Measurements from ENCODE around the gene PTGDR2.

Gene PTGDR2

GRCh38 chr11:60874421-60875365 is 18.9 kb upstream of the PTGDR2 start:
- no peak for DNase-seq (ENCODE audit: low spot score)

- no peak for DNase-seq (ENCODE audit: low spot score)
Observed at GRCh38 chr11:60873533-60873932, 17.8 kb upstream of the PTGDR2 start.

GRCh38 chr11:60872961-60873524 is 17.3 kb upstream of the PTGDR2 start:
- DNase-seq (ENCODE audit: low spot score): no peak

GRCh38 chr11:60872124-60872960 is 16.6 kb upstream of the PTGDR2 start:
- peak; percentile 49 for DNase-seq (ENCODE audit: low spot score)

GRCh38 chr11:60871378-60872061 is 15.8 kb upstream of the PTGDR2 start:
- DNase-seq (ENCODE audit: low spot score): peak; percentile 65

- DNase-seq (ENCODE audit: low spot score): no peak
Observed at GRCh38 chr11:60870733-60871377, 15.1 kb upstream of the PTGDR2 start.

- DNase-seq (ENCODE audit: low spot score): no peak
Observed at GRCh38 chr11:60870276-60870675, 14.5 kb upstream of the PTGDR2 start.

GRCh38 chr11:60869451-60869825 is 13.7 kb upstream of the PTGDR2 start:
- no peak for DNase-seq (ENCODE audit: low spot score)

- no peak for DNase-seq (ENCODE audit: low spot score)
Observed at GRCh38 chr11:60868682-60869450, 13.1 kb upstream of the PTGDR2 start.

- DNase-seq (ENCODE audit: low spot score): no peak
Observed at GRCh38 chr11:60867871-60868681, 12.3 kb upstream of the PTGDR2 start.

- DNase-seq (ENCODE audit: low spot score): no peak
Observed at GRCh38 chr11:60866911-60867870, 11.4 kb upstream of the PTGDR2 start, which contains the start of gene ZP1. Gene ZP1 (plus strand): TSS chr11:60867542. CDS start chr11:60867562, 20 bp downstream.

- DNase-seq (ENCODE audit: low spot score): no peak
Observed at GRCh38 chr11:60864856-60865513, 9.2 kb upstream of the PTGDR2 start.

GRCh38 chr11:60863550-60864521 is 8.1 kb upstream of the PTGDR2 start:
- DNase-seq (ENCODE audit: low spot score): no peak

GRCh38 chr11:60862171-60862570 is 6.4 kb upstream of the PTGDR2 start:
- no peak for DNase-seq (ENCODE audit: low spot score)

- DNase-seq (ENCODE audit: low spot score): no peak
Observed at GRCh38 chr11:60860943-60861342, 5.2 kb upstream of the PTGDR2 start.

- DNase-seq (ENCODE audit: low spot score): no peak
Observed at GRCh38 chr11:60859616-60860250, 4.0 kb upstream of the PTGDR2 start.
